Spleen (tissue), 11 donors: Measurements from ENCODE around the gene SMARCD3. TPM values are rescaled to one million over a fixed set of nuclear protein-coding genes. Genes with fewer than 3 reads are reported as not detected.

Source experiments
- DNase-seq: peaks from one replicate; pipeline ENCODE4 v3.0.0-alpha.2; 2020
- H3K27ac ChIP-seq, 8 donors: fragments of 200-600 bp; sonication (generic) in 7 of 8; 1 replicate in 4 of 8; 2 replicates in 4 of 8; pipeline versions ENCODE4 v1.5.0 to v1.8.0; 2016 to 2021; ENCODE audit warnings: inconsistent platforms in 4 of 8, mild to moderate bottlenecking in 4 of 8, moderate library complexity in 1 of 8
- H3K27me3 ChIP-seq, 7 donors: fragments of 200-600 bp; sonication (generic) in 6 of 7; replicated peaks in 1 of 7; 1 replicate in 4 of 7; 2 replicates in 3 of 7; pipeline versions ENCODE4 v1.5.0 to v1.8.0; 2016 to 2021; ENCODE audit warnings: inconsistent platforms in 3 of 7, mild to moderate bottlenecking in 1 of 7
- H3K36me3 ChIP-seq, 6 donors: fragments of 200-600 bp; sonication (generic) in 5 of 6; 1 replicate in 4 of 6; 2 replicates in 2 of 6; pipeline versions ENCODE4 v1.5.0 to v1.8.0; 2016 to 2021; ENCODE audit warnings: inconsistent platforms in 2 of 6
- H3K4me1 ChIP-seq, 6 donors: fragments of 200-600 bp; sonication (generic) in 5 of 6; 1 replicate in 3 of 6; 2 replicates in 3 of 6; pipeline versions ENCODE4 v1.5.0 to v1.8.0; 2016 to 2021; ENCODE audit warnings: inconsistent platforms in 3 of 6
- H3K4me3 ChIP-seq, 8 donors: fragments of 200-600 bp; sonication (generic) in 7 of 8; 1 replicate in 4 of 8; 2 replicates in 4 of 8; pipeline versions ENCODE4 v1.5.0 to v1.8.0; 2016 to 2021; ENCODE audit warnings: inconsistent platforms in 4 of 8, mild to moderate bottlenecking in 4 of 8, moderate library complexity in 2 of 8
- H3K9me3 ChIP-seq, 8 donors: fragments of 200-600 bp; sonication (generic) in 7 of 8; 1 replicate in 4 of 8; 2 replicates in 4 of 8; pipeline versions ENCODE4 v1.5.0 to v1.8.0; 2016 to 2021; ENCODE audit warnings: inconsistent platforms in 4 of 8
- CTCF ChIP-seq, 11 experiments: fragments of 200-600 bp in 7 of 11; fragments of 450-650 bp in 4 of 11; sonication (generic) in 4 of 11; IDR thresholded peaks in 8 of 11; conservative IDR thresholded peaks in 3 of 11; 1 replicate in 7 of 11; 2 replicates in 4 of 11; pipeline versions ENCODE4 v1.4.0 to v1.8.0; 2016 to 2021; ENCODE audit warnings: antibody characterized with exemption in 11 of 11, inconsistent platforms in 4 of 11, mild to moderate bottlenecking in 1 of 11
- POLR2A ChIP-seq, 3 donors: fragments of 450-650 bp; IDR thresholded peaks; one replicate each; pipeline ENCODE4 v1.5.1; 2017; ENCODE audit warnings: antibody characterized with exemption in 3 of 3, mild to moderate bottlenecking in 1 of 3
- POLR2AphosphoS5 ChIP-seq, 3 donors: sonication (generic); formaldehyde crosslinking; IDR thresholded peaks; one replicate each; pipeline ENCODE4 v1.5.1; 2017; ENCODE audit warnings: antibody characterized with exemption in 3 of 3
- WGBS, 5 donors: extraction: QIAGEN DNeasy Blood & Tissue Kit in 3 of 5; methylation state at CpG; one replicate each; pipeline versions ENCODE4 v1.1.5 to v1.1.7; 2013 to 2018; 5-methylcytosine and 5-hydroxymethylcytosine counted together
- intact Hi-C: fragments of 100-400 bp; cut with DNase I; formaldehyde crosslinking; loops from one replicate; pipeline ENCODE4 v1.15.0; 2023; ENCODE audit warnings: low total_unique reads
- polyA plus RNA-seq, 3 donors: library from polyadenylated mRNA; stranded (reverse); fragments of 200-250 nt; gene quantifications; one replicate each; pipeline ENCODE4 v1.2.1, GENCODE V29; 2013
- total RNA-seq, 7 donors: library from RNA; depleted of rRNA in 3 of 7; stranded (reverse); fragments of >200 nt in 3 of 7; fragmentation: NEBNext Ultra II Directional in 4 of 7; extraction: Animal tissue kit (Norgen Biotek cat#: 25700) in 4 of 7; gene quantifications; one replicate each; pipeline versions ENCODE4 v1.1.0 to v1.2.1, GENCODE V29; 2016 to 2021
- donor health status: healthy with polysubstance abuse.
- donor health status: DM: no; HTN: no; CAD: no; lungs with moderate emphysema.
- donor health status: DM: no; HTN: no; CAD: no.
- donor health status: Bipolar disorder and iron deficiency.
- donor health status: healthy.
- donor health status: DM: no; HTN: no; CAD: no.
- donor health status: DM: yes; HTN: yes; CAD: no.

SMARCD3 gene
- total and polyA plus RNA-seq, 10 donors, result 8.8 to 40.2 (median 16.5) TPM

DNA sequence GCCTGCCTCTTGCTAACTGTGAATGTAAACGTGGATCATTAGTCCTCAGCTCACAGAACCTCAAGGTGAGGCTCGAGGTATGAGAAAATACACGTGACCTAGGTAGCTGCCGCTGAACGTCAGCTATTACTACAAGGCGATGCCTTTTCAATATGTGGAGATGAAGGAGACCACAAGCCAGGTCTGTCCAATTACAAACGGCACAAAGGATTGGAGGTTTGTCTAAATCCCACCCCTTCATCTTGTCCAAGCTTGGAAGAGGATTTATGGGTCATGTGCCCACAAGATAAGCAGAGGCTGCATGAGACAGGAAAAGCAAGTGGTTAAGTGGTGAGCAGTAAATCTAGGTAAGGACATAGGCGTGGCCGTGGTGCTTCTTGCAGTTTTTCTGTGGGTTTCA lies 41.6 kb downstream of the SMARCD3 start:
- Histone ChIP-seq H3K4me3 (no peak overlapping the region), H3K27me3 (peaks cover 0 to 52% (median 12%) of the 10 kb centered on the region in 7 donors), H3K36me3 (peaks cover 0 to 3% (median 0%) of the 10 kb centered on the region in 6 donors), H3K4me1 (peaks cover 0 to 16% (median 0%) of the 10 kb centered on the region in 6 donors), H3K27ac (peak overlapping the region in 2 of 8 donors; percentile 46 to 49), H3K9me3 (no peaks in the 10 kb centered on the region)
- DNase-seq, result peak; percentile 4
- intact Hi-C loops, result no loop called here
- 13 to 44% (median 20%) methylated on average over 9 of the region's 9 CpGs for WGBS, 5 donors
- TF ChIP-seq CTCF (IDR thresholded peaks at IDR 0.05 in 8 of 11, conservative IDR thresholded peaks at IDR 0.05 in 3 of 11), result no peak
- TF ChIP-seq POLR2AphosphoS5 (IDR thresholded peaks at IDR 0.05), result no peak
- no peak for TF ChIP-seq POLR2A (IDR thresholded peaks at IDR 0.05)

GRCh38 chr7:151205730-151206129 lies 42.8 kb downstream of the SMARCD3 start:
- intact Hi-C loops, result no loop called here
- Histone ChIP-seq H3K4me3 (no peak overlapping the region), H3K36me3 (no peaks in the 10 kb centered on the region), H3K27me3 (peaks cover 0 to 52% (median 12%) of the 10 kb centered on the region in 7 donors), H3K4me1 (peaks cover 0 to 16% (median 0%) of the 10 kb centered on the region in 6 donors), H3K9me3 (no peaks in the 10 kb centered on the region), H3K27ac (peak overlapping the region in 1 of 8 donors; percentile 46)
- 59 to 80% (median 62%) methylated on average over 6 of the region's 6 CpGs for WGBS, 5 donors
- DNase-seq, result no peak
- TF ChIP-seq CTCF (IDR thresholded peaks at IDR 0.05 in 8 of 11, conservative IDR thresholded peaks at IDR 0.05 in 3 of 11), result no peak
- TF ChIP-seq POLR2AphosphoS5 (IDR thresholded peaks at IDR 0.05), result no peak
- TF ChIP-seq POLR2A (IDR thresholded peaks at IDR 0.05), result no peak

GRCh38 chr7:151204383-151205032 lies 44.0 kb downstream of the SMARCD3 start:
- Histone ChIP-seq H3K27me3 (peaks cover 0 to 53% (median 12%) of the 10 kb centered on the region in 7 donors), H3K36me3 (no peaks in the 10 kb centered on the region), H3K9me3 (no peaks in the 10 kb centered on the region), H3K4me1 (peaks cover 0 to 16% (median 0%) of the 10 kb centered on the region in 6 donors), H3K4me3 (no peak overlapping the region), H3K27ac (no peak overlapping the region)
- peak in 1 of 3 donors; percentile 45 for TF ChIP-seq POLR2AphosphoS5 (IDR thresholded peaks at IDR 0.05)
- no peak for TF ChIP-seq POLR2A (IDR thresholded peaks at IDR 0.05)
- intact Hi-C loops, result no loop called here
- DNase-seq, result no peak
- WGBS, 5 donors, result 70 to 85% (median 77%) methylated on average over 42 to 48 of the region's 48 CpGs

DNA sequence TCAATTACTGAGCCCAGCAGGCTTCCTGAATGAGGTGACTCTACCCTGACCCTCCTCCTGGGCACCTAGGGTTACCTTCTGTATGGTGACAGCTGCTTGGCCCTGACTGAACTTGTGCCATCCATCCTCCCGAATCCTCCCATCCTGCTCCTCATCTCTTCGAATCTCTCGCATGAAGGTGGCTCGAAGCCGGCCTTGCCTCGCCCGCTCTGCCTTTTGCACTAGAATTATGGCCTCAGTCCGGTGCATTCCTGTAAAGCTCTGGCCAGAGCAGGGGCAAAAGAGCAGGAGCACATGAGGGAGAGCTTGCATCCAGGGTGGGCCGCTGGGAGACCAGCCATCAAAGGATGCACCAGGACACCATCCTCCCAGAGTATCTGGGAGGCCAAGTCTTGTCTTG lies 45.7 kb downstream of the SMARCD3 start:
- H3K27me3 ChIP-seq, result peaks cover 0 to 55% (median 12%) of the 10 kb centered on the region in 7 donors
- intact Hi-C loops, result no loop called here
- no peak for TF ChIP-seq POLR2AphosphoS5 (IDR thresholded peaks at IDR 0.05)

GRCh38 chr7:151201751-151202150 lies 46.7 kb downstream of the SMARCD3 start:
- Histone ChIP-seq H3K4me1 (peaks cover 0 to 5% (median 0%) of the 10 kb centered on the region in 6 donors), H3K4me3 (no peak overlapping the region), H3K27ac (no peak overlapping the region), H3K27me3 (peaks cover 0 to 45% (median 12%) of the 10 kb centered on the region in 7 donors), H3K36me3 (no peaks in the 10 kb centered on the region), H3K9me3 (no peaks in the 10 kb centered on the region)
- TF ChIP-seq CTCF (IDR thresholded peaks at IDR 0.05 in 8 of 11, conservative IDR thresholded peaks at IDR 0.05 in 3 of 11), result no peak
- TF ChIP-seq POLR2A (IDR thresholded peaks at IDR 0.05), result no peak
- TF ChIP-seq POLR2AphosphoS5 (IDR thresholded peaks at IDR 0.05), result no peak
- intact Hi-C loops, result no loop called here
- no peak for DNase-seq
- 81 to 93% (median 87%) methylated on average over 4 of the region's 4 CpGs for WGBS, 5 donors

More for the DNA sequence above, 45.7 kb downstream of the SMARCD3 start:
- no peaks in the 10 kb centered on the region for H3K36me3 ChIP-seq
- no peak overlapping the region for H3K4me3 ChIP-seq
- peaks cover 0 to 16% (median 0%) of the 10 kb centered on the region in 6 donors for H3K4me1 ChIP-seq
- DNase-seq, result no peak
- WGBS, 5 donors, result 88 to 99% (median 93%) methylated on average over 9 of the region's 9 CpGs
- no peaks in the 10 kb centered on the region for H3K9me3 ChIP-seq
- no peak overlapping the region for H3K27ac ChIP-seq
